Dermis blood vessel endothelial cell (primary cell): Measurements from ENCODE around the gene ZCCHC2. TPM values are rescaled to one million over a fixed set of nuclear protein-coding genes. Genes with fewer than 3 reads are reported as not detected.

ENCODE experiments used
- DNase-seq: peaks from one replicate; pipeline ENCODE4 v3.0.0; 2010
- total RNA-seq: library from RNA; depleted of rRNA; stranded (reverse); fragments of >200 nt; gene quantifications from 2 replicates; pipeline ENCODE4 v1.2.3, GENCODE V29; 2014

ZCCHC2 gene
- total RNA-seq, 1 donor from 2014 or later: 29.8 TPM

DNA sequence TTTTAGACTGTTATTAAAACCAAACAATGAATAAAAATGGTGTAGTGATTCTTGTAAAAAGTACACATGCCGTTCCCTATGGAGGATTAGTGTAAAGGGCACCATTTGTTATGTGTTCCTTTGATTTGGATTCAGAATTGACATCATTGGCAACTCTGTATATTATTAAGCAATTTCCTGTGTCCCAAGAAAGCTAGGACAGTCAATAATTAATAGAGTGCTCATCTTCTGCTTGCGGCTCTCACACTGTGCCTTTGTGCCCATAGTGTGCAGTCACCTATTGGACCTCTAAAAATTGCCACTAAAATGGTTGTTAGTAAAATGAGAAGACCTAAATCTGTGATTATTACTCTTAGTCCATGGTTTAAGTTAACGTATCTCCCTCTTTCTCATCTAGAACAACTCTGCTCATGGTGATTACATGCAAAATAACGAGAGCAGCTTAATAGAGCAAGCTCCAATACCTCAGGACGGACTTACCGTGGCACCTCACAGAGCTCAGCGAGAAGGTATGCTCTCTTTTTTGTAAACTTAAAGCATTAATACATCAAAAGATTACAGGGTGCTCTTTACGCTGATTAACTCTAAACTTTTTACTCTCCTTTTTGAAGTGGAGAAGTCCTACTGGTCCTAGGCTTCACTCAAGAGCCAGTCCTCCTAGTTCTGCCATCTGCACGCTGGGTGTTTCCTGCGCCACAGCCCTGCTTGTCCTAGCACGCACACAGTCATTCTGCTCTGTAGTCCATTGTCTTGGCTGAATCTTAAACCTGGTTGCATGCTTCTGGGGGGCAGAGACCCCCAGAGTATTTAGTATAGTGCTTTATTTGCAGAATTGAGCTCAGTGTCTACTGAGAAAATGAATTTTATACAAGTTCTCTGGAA, 16.7 kb downstream of the ZCCHC2 start:
- DNase-seq: no peak

GRCh38 chr18:62543021-62543420, 20.2 kb downstream of the ZCCHC2 start:
- no peak for DNase-seq

- no peak for DNase-seq
Observed at GRCh38 chr18:62545098-62545497, 22.3 kb downstream of the ZCCHC2 start.

DNA sequence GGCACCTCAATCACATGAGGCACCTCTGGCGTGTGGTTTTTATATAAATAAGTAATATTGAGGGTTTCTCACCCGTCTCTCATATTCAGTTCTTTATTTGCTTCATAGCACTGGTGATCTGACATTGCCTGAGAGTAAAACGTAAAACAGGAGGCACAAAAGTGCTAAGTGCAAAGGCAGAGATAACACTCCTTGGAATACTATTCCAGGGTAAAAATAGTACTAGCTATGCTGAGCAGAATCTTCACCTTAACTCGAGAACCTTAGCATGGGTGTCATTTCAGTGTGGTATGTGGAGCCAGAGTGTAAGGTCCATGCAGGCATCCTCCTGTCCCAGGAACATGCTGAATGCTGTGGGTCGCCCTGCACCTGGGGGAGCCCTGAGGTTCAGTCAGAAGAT, 26.9 kb downstream of the ZCCHC2 start:
- DNase-seq: no peak

- DNase-seq: no peak
Observed at GRCh38 chr18:62550746-62551145, 27.9 kb downstream of the ZCCHC2 start.

DNA sequence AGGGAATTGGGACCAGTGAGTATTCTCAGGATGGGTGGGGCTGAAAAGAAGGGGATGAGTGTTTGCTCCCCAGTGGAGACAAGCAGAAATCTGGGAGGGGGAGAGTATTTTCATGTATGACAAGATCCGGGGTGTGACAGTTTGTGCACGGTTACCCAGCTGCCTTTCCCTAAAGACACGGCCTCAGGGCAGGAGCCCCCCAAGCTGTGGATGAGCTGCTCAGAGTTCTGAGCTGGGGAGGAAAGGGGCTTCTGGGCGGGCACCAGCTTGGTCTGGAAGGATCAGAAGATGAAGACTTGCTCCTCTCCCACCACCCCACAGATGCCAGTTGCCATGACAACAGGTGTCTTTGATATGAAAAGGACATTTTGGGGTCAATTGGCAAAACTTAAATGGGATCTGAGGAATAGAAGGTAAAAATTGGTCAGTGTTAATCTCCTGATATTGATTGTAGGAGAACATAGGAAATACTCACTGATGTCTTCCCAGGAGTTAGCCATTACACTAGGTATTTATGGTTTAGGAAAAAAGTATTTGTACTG, 29.2 kb downstream of the ZCCHC2 start:
- no peak for DNase-seq

DNA sequence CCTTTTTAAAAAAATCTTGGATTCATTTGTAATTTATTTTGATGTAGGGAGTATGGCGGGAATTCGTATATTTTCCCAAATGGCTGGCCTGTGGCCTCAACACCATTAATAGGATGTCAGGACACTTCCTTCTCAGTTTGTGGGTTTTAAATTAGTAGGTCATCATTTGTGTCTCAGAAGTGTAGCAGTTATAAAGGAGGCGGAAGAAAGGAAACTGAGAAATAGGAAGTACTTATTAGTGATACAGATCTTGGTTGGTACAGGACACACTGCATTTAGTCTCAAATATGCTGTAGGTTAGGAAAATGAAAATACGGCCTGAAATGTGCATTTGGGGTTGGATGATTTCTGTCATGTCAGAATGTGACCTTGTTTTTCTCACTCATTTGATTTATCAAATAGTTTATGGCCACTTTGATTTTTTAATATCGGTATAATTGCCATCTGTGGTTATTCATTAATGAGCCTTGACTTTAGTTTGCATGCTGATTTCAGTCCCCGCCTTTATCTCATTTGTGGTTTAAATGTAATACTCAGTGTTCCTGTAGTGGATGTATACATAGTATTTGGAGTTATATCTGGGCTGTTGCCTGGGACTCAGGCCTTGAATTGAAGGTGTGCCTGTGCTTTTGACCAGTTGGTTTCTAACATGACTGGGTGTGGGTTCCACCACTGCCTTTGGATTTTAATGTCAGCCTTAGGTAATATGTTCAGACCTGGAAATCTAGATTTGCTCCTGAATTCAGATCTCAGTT, 31.4 kb downstream of the ZCCHC2 start:
- peak; percentile 34 for DNase-seq

DNA sequence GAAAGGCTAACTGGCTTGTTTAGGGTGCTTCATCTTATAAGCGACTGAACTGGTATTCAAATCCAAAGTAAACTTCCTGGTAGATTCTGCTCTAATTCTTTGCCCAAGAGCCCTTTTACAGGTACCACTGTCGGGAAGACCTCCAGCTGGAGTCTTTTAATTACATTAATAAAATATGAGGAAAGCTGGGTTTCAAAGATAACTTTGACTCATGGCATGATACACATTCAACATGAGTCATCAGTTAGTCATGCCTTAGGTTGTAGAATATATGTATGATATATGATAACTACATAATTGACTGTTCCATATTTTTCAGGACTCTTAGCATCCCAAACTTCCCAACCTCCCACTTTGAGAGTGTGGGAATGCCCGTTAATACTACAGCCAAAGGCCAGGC, 32.3 kb downstream of the ZCCHC2 start:
- DNase-seq: peak; percentile 61

DNA sequence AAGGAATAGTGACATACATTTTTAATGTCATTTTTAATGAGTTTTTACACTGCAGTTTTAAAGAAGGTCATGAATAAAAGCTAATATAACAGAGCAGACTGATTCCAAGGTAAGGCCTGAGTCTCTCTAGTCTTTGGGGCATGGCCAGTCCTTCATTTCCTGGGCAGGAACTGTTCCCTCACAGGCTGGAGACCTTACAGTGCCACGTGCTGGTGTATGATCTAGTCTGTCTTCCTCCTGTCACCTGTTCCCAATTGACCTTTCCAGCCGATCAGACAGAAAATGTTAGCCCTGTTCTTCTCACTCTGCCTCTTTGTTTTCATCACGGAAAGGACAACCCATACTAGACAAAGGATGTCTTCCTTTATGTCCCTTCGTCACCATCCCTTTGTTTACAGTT, 33.6 kb downstream of the ZCCHC2 start:
- no peak for DNase-seq

DNA sequence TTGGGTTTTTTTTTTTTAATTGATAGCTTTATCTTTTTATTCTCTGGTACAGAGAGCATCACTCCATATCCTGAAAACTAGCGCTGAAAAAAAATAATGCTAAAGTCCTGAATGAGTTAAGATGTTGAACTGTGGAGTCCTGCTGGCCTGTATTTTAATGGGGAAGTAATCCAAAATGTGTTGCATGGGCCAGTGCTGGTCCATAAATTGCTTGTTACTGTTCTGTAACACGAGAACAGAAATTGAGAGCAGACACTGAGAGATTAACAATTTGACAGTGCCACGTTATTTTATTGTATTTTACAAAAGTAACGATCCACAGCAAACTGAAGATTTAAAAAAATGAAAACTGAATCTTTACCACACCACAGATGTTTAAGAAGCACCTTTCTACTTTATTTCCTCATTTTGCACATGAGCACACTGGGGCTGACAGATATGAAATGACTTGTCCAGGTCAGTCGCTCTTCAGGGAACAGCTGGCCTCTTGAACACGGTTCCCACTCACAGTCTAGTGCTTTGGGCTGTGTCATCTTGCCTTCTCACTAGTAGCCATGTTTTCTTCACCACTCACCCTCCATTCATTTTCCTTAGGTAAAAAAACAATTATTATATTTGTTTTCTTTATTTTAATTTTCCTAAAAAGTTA, 35.3 kb downstream of the ZCCHC2 start:
- DNase-seq: no peak

GRCh38 chr18:62564044-62564443, 41.2 kb downstream of the ZCCHC2 start:
- no peak for DNase-seq

DNA sequence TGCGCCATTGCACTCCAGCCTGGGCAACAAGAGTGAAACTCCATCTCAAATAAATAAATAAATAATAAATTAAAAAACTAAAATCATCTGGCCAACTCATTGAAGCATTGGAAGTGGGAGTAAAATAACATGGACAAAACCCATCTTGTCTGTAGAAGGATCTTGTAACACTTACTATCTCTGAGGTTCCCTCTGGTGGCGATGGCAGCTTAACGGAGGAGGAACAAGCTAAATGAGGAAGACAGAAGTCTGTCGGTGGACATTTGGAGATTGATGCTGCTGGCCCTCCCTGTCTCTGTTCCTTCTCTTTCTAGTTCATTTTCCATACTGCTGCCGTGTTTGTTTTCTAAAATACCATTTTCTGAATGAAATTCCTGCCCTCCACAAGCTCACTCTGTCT, 43.4 kb downstream of the ZCCHC2 start:
- DNase-seq: peak; percentile 53

DNA sequence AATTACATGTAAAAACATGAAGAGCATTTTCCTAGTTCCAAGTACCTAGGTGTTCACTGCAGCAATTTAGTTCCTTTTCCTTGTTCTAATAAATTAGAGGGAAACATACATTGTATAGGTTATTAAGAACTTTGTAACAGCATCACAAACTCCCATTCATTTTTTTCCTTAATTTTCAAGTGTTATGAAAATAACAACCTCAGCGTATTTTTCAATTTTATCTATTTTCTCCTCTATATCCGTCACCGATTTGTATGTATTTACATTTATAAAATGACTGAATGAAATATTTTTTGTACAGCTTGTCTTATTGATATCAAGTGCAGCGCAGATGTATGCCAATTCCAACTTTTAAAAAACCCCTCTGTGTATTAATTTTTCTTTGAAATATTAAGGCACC, 44.0 kb downstream of the ZCCHC2 start:
- DNase-seq: no peak

DNA sequence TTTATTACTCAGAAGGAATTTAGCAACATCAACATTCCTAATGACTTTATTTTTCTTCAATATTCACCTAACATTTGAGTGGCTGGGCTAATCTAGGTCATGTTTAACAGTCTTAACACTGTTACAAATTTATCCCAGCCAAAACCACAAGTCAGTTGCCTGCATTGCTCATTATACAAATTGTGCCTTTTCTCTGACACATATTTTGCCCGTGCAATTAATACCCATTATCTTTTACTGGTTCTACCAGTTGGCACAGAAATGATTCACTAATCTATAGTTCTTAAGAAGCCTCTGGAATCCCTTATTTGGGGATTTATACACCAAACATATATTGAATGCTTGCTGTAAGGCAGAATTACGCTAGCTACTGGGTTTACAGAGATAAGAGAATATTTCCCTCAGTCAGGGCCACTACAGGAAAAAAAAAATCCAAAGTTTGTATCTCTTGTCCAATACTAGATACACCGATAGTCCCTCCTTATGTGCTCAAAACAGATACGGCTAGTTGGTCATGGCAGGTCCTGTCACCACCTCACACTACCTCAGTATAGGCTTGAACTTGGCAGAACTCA, 46.3 kb downstream of the ZCCHC2 start:
- no peak for DNase-seq

DNA sequence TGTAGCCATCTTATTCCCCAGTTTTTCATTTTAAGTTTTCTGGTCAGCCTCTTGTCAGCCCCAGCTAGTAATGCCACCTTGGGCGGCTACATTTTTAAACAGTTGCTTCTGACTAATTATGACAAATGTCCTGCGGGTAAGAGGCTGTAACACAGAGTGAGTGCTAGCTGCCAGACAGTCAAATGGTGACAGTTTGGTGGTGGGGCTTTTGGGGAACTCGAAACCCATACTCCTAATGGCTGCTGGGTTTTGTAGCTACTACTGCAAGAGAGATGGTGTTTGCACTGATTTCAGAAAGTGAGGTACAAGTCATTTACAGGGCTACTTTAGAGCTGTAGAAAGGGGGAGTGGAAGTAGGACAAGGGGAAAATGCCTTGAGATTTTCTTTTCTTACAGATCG, 48.2 kb downstream of the ZCCHC2 start:
- no peak for DNase-seq

- DNase-seq: no peak
Observed at GRCh38 chr18:62571648-62572047, 48.8 kb downstream of the ZCCHC2 start.

GRCh38 chr18:62572456-62572855, 49.6 kb downstream of the ZCCHC2 start:
- DNase-seq: no peak

DNA sequence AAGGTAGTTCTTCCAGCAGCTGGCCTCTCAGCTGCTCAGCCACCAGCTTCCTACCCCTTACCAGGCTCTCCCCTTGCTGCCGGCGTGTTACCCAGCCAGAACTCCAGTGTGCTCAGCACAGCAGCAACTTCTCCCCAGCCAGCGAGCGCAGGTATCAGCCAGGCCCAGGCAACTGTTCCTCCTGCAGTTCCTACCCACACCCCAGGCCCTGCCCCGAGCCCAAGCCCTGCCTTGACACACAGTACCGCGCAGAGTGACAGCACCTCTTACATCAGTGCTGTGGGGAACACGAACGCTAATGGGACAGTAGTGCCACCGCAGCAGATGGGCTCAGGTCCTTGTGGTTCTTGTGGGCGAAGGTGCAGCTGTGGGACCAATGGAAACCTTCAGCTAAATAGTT, 52.0 kb downstream of the ZCCHC2 start:
- no peak for DNase-seq

DNA sequence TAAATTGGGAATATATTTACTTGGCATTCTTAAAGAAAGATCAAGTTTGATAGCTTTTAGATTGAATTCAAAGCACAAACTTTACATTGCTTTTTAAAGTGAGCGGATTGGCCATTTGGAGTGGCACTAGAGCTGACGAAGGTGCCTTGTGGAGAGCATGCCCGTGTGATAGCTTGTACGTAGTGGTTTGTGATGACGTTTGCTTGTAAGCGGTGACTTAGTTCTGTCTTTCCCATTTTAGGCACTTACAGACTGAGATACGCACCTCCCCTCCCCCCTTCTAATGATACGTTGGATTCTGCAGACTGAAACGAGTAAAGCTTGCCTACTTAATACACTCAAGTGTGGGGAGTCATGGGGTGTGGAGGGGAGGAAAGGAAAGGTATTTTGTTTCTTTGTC, 53.4 kb downstream of the ZCCHC2 start:
- no peak for DNase-seq

DNA sequence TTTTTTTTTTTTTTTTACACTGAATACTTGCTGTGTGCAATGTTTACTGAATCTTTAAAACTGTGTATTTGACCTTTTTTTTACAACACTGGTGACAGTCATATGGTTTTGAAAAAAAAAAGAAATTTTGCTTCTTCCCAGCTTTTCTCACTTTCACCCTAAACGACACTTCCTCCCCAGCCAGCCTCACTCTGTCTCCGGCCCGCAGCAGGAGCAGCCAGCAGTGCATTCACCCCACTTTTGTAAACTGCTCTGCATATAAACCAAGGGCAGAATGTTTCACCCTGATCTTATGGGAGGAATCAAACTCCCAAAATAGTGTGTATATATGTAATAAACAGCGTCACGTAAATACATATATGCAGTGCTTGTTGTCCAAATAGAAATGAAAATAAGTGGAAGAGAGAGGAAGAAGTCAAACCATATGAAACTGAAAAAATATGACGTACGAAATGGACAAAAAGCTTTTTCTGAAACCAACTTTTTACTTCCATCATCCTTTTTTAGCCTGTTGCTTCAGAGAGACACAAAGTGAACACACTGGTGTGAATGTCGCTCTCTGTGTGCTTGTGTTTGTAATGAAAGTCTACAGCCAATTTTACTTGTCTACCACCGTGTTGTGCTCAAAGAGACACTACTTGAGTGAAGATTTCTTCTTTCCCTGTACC, 54.2 kb downstream of the ZCCHC2 start:
- no peak for DNase-seq

DNA sequence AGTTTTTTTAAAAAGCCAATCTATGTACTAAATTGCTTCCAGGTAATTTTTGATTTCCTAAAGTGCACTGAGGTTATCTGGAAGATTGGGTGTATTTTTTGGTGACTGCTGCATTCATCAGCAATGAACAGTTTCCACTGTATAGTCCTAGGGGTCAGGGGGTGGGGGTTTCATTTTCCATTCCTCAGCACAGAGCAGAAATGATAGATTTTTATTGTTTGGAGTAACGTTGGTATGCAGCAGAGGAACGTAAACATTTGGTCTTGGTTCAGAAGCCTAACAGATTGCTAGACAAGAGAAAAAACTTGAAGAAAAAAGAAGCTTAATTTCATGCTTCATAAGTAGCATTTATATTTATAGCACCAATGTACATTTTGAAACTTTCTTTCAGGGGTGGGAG, 54.9 kb downstream of the ZCCHC2 start:
- no peak for DNase-seq

DNA sequence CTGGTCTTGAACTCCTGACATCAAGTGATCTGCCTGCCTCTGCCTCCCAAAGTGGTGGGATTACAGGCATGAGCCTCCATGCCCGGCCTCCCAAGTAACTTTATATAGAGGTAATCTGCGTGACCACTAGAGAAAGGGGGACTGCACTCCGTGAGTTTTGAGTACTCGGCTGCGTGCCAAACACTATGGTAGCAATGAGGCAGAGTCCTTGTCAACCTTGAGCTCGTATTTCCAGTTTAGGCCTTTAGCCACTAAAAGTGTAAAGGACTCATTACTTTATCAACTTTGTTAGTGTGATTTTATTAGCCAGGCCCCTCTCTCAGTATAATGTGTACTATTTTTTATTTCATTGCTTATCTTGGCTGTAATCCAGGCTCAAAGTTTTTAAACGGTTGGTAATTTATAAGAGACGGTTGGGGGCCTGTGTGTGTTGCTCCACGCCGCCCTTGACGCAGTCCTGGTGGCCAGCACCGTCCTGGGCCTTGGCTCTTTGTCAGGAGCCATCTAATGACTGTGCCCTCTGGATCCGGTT, 56.2 kb downstream of the ZCCHC2 start:
- peak; percentile 50 for DNase-seq
